Measurements from ENCODE around the gene LRRC32.
A peak's percentile ranks its signal among the peaks of the same experiment; 100 is the strongest.

LRRC32 gene

GRCh38 chr11:76628408-76628947, 42.1 kb downstream of the LRRC32 start:
- FAIRE-seq (peak; percentile 88), DNase-seq (ENCODE audit: insufficient read length) (no peak)
- TF ChIP-seq TAF1 (IDR thresholded peaks at IDR 0.05; ENCODE audit: borderline replicate concordance, low read depth, low read length) (no peak), POLR2A (IDR thresholded peaks at IDR 0.05; ENCODE audit: low read depth, low read length) (no peak), POLR2AphosphoS5 (IDR thresholded peaks at IDR 0.05; ENCODE audit: low read depth, low read length) (no peak)

DNA sequence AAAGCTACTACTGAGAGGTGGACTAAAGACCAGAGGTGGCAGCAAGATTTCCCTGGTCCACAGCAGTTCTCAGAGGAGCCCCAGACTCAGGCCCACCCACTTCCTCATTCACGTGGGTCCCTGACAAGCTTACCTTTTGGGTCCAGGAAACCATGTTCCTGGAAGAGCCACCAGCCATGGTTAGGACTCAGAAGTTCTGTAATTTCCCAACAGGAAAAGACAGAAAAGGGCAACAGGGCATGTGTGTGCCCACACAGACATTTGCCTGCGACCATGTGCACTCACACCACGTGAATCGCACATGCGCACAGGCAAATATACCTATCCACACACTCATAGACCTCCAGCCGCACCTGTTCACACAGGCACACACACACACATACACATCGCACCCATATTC, 42.9 kb downstream of the LRRC32 start:
- no peak for DNase-seq (ENCODE audit: insufficient read length)
- no peak for FAIRE-seq
- no peak for TF ChIP-seq POLR2A (IDR thresholded peaks at IDR 0.05; ENCODE audit: low read depth, low read length)
- TF ChIP-seq POLR2AphosphoS5 (IDR thresholded peaks at IDR 0.05; ENCODE audit: low read depth, low read length): no peak
- TF ChIP-seq TAF1 (IDR thresholded peaks at IDR 0.05; ENCODE audit: borderline replicate concordance, low read depth, low read length): no peak

- peak; percentile 49 for DNase-seq (ENCODE audit: insufficient read length)
- TF ChIP-seq POLR2A (IDR thresholded peaks at IDR 0.05; ENCODE audit: low read depth, low read length): no peak
- TF ChIP-seq POLR2AphosphoS5 (IDR thresholded peaks at IDR 0.05; ENCODE audit: low read depth, low read length): peak; percentile 31; the same call in 1 of the 2 replicates
- TF ChIP-seq TAF1 (IDR thresholded peaks at IDR 0.05; ENCODE audit: borderline replicate concordance, low read depth, low read length): no peak
- peak; percentile 97 for FAIRE-seq
Measured at GRCh38 chr11:76626921-76627401, 43.6 kb downstream of the LRRC32 start.

GRCh38 chr11:76626266-76626665, 44.3 kb downstream of the LRRC32 start:
- TF ChIP-seq POLR2A (IDR thresholded peaks at IDR 0.05; ENCODE audit: low read depth, low read length): no peak
- no peak for TF ChIP-seq TAF1 (IDR thresholded peaks at IDR 0.05; ENCODE audit: borderline replicate concordance, low read depth, low read length)
- no peak for TF ChIP-seq POLR2AphosphoS5 (IDR thresholded peaks at IDR 0.05; ENCODE audit: low read depth, low read length)
- FAIRE-seq: no peak
- no peak for DNase-seq (ENCODE audit: insufficient read length)

DNA sequence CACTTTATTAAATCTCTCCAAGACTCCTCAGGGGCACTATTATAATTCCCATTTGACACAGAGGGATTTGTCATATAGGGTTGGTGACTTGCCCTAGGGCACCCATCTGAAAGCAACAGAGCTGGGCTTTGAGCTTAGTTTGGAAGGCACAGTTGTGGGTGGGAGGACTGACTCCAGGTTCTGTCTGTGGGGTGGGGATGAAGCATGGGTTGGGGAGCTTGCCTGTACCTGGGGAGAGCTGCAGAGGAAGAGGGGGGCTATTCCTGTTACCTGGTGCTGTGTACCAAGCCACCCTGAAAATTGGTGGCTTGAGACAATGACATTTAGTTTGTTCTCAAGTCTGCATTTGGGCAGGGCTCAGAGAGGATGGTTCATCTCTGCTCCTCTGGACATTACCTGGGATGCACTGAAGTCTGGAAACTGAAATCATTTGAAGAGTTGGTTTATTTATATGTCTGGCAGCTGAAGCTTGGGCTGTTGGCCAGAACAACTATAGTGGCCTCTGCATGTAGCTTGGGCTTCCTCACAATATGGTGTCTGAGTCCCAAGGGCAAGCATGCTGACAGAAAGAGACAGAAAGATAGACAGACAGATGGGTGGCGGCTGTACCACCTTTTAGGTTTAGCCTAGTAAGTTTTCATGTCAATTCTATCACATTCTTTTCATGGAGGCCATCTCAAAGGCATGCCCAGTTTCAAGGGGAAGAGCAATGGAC, 44.9 kb downstream of the LRRC32 start:
- no peak for DNase-seq (ENCODE audit: insufficient read length)
- TF ChIP-seq POLR2A (IDR thresholded peaks at IDR 0.05; ENCODE audit: low read depth, low read length) (no peak), TAF1 (IDR thresholded peaks at IDR 0.05; ENCODE audit: borderline replicate concordance, low read depth, low read length) (no peak), POLR2AphosphoS5 (IDR thresholded peaks at IDR 0.05; ENCODE audit: low read depth, low read length) (no peak)
- FAIRE-seq: no peak

- DNase-seq (ENCODE audit: insufficient read length): no peak
- FAIRE-seq: no peak
- TF ChIP-seq POLR2AphosphoS5 (IDR thresholded peaks at IDR 0.05; ENCODE audit: low read depth, low read length) (no peak), POLR2A (IDR thresholded peaks at IDR 0.05; ENCODE audit: low read depth, low read length) (no peak), TAF1 (IDR thresholded peaks at IDR 0.05; ENCODE audit: borderline replicate concordance, low read depth, low read length) (no peak)
Measured at GRCh38 chr11:76624500-76625379, 45.8 kb downstream of the LRRC32 start.

DNA sequence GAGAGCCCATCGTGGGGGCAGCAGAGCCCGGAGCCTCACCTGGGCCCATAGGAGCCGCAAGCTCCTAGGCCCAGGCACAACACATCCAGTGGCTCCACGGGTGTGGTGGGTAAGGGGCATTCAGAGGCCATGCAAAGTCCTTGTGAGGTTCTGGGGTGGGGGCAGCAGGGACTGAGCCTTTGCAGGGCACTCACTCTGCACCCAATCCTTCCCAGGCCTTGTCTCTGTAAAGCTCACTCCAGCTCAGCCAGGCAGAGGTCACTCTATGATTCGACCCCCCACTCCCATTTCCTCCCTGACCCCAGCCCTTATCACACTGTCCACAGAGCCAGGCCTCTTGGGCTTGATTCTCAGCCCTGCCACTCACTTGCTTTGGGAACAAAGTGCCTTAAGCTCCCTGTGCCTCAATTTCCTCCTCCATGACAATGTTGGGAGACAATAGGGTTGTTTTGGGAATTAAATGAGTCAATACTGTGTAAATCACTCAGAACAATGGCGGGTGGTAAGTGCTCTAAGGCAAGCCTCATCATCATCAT, 46.6 kb downstream of the LRRC32 start:
- TF ChIP-seq TAF1 (IDR thresholded peaks at IDR 0.05; ENCODE audit: borderline replicate concordance, low read depth, low read length) (no peak), POLR2A (IDR thresholded peaks at IDR 0.05; ENCODE audit: low read depth, low read length) (no peak), POLR2AphosphoS5 (IDR thresholded peaks at IDR 0.05; ENCODE audit: low read depth, low read length) (no peak)
- FAIRE-seq: no peak
- no peak for DNase-seq (ENCODE audit: insufficient read length)

DNA sequence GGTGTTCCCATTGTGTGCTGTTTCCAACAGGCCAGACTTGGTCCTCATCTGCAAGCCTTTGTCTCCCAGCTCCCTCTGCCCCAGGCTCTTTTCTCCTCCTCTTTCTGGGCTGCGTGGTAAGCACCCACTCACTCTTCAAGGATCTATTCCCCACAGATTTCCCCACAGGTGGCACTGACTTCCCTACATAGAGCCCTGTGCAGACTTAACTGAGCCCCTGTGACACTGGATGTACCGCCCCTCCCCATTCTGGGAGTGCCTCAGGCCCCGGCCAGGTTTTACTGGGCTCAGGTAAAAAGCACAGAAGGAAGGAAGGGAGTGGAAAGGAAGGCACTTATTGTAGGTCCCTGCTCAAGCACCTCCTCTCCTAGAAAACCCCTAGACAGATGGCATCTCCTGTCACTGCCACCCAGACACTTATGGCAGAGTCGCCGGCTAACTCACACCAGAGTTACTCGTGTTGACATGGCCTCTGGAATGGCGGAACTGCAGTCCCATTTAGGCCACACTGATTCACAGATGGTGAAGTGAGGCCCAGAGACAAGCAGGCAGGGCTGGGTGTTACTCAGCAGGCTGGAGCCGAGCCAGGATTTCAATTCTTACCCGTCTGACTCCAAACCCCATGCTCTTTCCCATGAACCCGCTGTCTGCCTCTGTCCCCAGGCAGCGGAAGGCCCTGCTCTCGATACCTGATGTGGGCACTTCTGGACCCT, 47.2 kb downstream of the LRRC32 start:
- no peak for FAIRE-seq
- no peak for TF ChIP-seq POLR2AphosphoS5 (IDR thresholded peaks at IDR 0.05; ENCODE audit: low read depth, low read length)
- TF ChIP-seq TAF1 (IDR thresholded peaks at IDR 0.05; ENCODE audit: borderline replicate concordance, low read depth, low read length): no peak
- no peak for TF ChIP-seq POLR2A (IDR thresholded peaks at IDR 0.05; ENCODE audit: low read depth, low read length)
- no peak for DNase-seq (ENCODE audit: insufficient read length)

GRCh38 chr11:76622493-76623094, 48.0 kb downstream of the LRRC32 start:
- DNase-seq (ENCODE audit: insufficient read length) (no peak), FAIRE-seq (no peak)
- TF ChIP-seq POLR2AphosphoS5 (IDR thresholded peaks at IDR 0.05; ENCODE audit: low read depth, low read length) (no peak), TAF1 (IDR thresholded peaks at IDR 0.05; ENCODE audit: borderline replicate concordance, low read depth, low read length) (no peak), POLR2A (IDR thresholded peaks at IDR 0.05; ENCODE audit: low read depth, low read length) (no peak)

GRCh38 chr11:76621868-76622267, 48.7 kb downstream of the LRRC32 start:
- FAIRE-seq (no peak), DNase-seq (ENCODE audit: insufficient read length) (no peak)
- TF ChIP-seq TAF1 (IDR thresholded peaks at IDR 0.05; ENCODE audit: borderline replicate concordance, low read depth, low read length): no peak
- no peak for TF ChIP-seq POLR2A (IDR thresholded peaks at IDR 0.05; ENCODE audit: low read depth, low read length)
